ENCODE data around the gene HCK.

Gene HCK

DNA sequence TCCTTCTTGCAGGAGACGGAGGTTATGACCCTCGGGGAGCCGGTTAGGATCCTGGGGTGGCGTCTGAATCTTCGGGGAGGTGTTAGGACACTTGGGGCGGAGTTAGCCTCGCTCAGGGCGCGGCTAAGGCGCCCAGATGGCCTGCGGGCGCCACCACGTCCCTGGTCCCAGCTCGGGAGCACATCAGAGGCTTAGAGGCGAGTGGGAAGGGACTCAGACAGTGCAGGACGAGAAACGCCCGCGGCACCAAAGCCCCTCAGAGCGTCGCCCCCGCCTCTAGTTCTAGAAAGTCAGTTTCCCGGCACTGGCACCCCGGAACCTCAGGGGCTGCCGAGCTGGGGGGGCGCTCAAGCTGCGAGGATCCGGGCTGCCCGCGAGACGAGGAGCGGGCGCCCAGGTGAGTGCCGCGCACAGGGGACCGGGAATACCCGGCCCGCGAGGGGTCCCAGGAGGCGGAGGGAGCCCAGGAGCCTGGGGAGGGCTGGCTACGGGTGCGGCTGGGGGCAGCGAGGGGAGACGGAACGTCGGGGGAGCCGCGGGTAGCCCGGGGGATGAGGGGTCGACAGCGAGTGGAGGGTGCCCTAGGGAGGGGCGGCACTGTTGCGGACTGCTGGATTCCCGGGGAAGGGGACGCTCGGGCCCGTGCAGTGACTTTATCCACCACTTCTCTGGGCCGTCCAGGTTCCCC lies at the start of gene HCK:
Gene HCK, plus strand, starts transcription at position 153 of the 688 bp plus-strand sequence.
- POLR2A ChIA-PET = no interaction called here
- CTCF ChIA-PET = no interaction called here
- no peak within 1 kb of the TSS for H3K27ac ChIP-seq (ENCODE audit: extremely low read depth, low read depth, low read length)
- no peaks in the 10 kb centered on the region for H3K9me3 ChIP-seq (ENCODE audit: control insufficient read depth, insufficient read depth, low read depth, low read length)
- H3K4me3 ChIP-seq (ENCODE audit: low read depth, low read length) = no peak within 1 kb of the TSS; the same call in 1 of the 2 replicates
- H3K36me3 ChIP-seq (ENCODE audit: control insufficient read depth in 2 of 2, insufficient read depth in 1 of 2, low read length in 2 of 2) = no peaks in the 10 kb centered on the region
- TF ChIP-seq, protein P1, sequence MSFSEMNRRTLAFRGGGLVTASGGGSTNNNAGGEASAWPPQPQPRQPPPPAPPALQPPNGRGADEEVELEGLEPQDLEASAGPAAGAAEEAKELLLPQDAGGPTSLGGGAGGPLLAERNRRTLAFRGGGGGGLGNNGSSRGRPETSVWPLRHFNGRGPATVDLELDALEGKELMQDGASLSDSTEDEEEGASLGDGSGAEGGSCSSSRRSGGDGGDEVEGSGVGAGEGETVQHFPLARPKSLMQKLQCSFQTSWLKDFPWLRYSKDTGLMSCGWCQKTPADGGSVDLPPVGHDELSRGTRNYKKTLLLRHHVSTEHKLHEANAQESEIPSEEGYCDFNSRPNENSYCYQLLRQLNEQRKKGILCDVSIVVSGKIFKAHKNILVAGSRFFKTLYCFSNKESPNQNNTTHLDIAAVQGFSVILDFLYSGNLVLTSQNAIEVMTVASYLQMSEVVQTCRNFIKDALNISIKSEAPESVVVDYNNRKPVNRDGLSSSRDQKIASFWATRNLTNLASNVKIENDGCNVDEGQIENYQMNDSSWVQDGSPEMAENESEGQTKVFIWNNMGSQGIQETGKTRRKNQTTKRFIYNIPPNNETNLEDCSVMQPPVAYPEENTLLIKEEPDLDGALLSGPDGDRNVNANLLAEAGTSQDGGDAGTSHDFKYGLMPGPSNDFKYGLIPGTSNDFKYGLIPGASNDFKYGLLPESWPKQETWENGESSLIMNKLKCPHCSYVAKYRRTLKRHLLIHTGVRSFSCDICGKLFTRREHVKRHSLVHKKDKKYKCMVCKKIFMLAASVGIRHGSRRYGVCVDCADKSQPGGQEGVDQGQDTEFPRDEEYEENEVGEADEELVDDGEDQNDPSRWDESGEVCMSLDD (tag by site-specific recombination; IDR thresholded peaks at IDR 0.05) = no peak
- TF ChIP-seq ZNF792 (tag by site-specific recombination; IDR thresholded peaks at IDR 0.05) = no peak
- TF ChIP-seq ZNF561 (tag by site-specific recombination; IDR thresholded peaks at IDR 0.05; ENCODE audit: borderline replicate concordance) = no peak
- TF ChIP-seq ZFP37 (tag by site-specific recombination; IDR thresholded peaks at IDR 0.05) = no peak
- TF ChIP-seq ZNF624 (tag by site-specific recombination; IDR thresholded peaks at IDR 0.05) = no peak
- no peak for TF ChIP-seq HOXC10 (CRISPR knock-in tag; IDR thresholded peaks at IDR 0.05)
- TF ChIP-seq ZNF155 (tag by site-specific recombination; IDR thresholded peaks at IDR 0.05) = no peak
- TF ChIP-seq YY2 (tag by site-specific recombination; IDR thresholded peaks at IDR 0.05) = no peak
- TF ChIP-seq, protein P2, sequence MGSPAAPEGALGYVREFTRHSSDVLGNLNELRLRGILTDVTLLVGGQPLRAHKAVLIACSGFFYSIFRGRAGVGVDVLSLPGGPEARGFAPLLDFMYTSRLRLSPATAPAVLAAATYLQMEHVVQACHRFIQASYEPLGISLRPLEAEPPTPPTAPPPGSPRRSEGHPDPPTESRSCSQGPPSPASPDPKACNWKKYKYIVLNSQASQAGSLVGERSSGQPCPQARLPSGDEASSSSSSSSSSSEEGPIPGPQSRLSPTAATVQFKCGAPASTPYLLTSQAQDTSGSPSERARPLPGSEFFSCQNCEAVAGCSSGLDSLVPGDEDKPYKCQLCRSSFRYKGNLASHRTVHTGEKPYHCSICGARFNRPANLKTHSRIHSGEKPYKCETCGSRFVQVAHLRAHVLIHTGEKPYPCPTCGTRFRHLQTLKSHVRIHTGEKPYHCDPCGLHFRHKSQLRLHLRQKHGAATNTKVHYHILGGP (tag by site-specific recombination; IDR thresholded peaks at IDR 0.05) = no peak
- no peak for TF ChIP-seq ZNF830 (tag by site-specific recombination; IDR thresholded peaks at IDR 0.05; ENCODE audit: low read depth)
- no peaks in the 10 kb centered on the region for H3K4me1 ChIP-seq (ENCODE audit: control insufficient read depth, insufficient read depth, low read length)

DNA sequence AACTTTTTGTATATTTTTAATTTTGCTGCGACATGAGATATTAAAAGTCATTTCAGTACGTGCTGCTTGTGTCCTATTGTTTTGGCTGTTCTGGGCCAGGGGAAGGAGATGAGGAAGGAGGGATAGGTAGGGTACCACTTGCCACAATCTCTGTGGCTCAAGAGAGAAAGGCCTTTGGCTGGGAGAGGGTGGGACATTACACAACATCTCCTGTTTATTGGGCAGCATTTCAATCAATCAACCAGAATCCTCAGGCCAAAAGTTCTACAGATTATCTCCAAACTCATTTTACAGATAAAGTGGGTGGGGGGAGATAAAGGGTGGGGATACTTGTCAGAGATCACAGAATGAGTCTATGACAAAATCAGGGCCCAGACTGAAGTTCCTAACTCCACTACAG lies 48.7 kb upstream of the HCK start:
- ChIA-PET CTCF (no interaction called here), POLR2A (no interaction called here)
- Histone ChIP-seq H3K27ac (ENCODE audit: extremely low read depth, low read depth, low read length) (no peak overlapping the region), H3K9me3 (ENCODE audit: control insufficient read depth, insufficient read depth, low read depth, low read length) (no peaks in the 10 kb centered on the region), H3K4me3 (ENCODE audit: low read depth, low read length) (no peak overlapping the region), H3K4me1 (ENCODE audit: control insufficient read depth, insufficient read depth, low read length) (peaks cover 8% of the 10 kb centered on the region), H3K36me3 (ENCODE audit: control insufficient read depth in 2 of 2, insufficient read depth in 1 of 2, low read length in 2 of 2) (no peaks in the 10 kb centered on the region)
- TF ChIP-seq BCL11B (tag by site-specific recombination; IDR thresholded peaks at IDR 0.05; ENCODE audit: low read depth) (no peak), ZNF248 (tag by site-specific recombination; IDR thresholded peaks at IDR 0.05) (no peak), ZNF843 (tag by site-specific recombination; IDR thresholded peaks at IDR 0.05) (no peak), ZBTB7A (tag by site-specific recombination; IDR thresholded peaks at IDR 0.05; ENCODE audit: low read depth) (no peak), SP3 (tag by site-specific recombination; IDR thresholded peaks at IDR 0.05) (no peak), ZNF391 (tag by site-specific recombination; IDR thresholded peaks at IDR 0.05; ENCODE audit: borderline replicate concordance, low read depth) (no peak), ZNF37A (tag by site-specific recombination; IDR thresholded peaks at IDR 0.05) (no peak), GLIS1 (tag by site-specific recombination; IDR thresholded peaks at IDR 0.05) (no peak), ZNF510 (tag by site-specific recombination; IDR thresholded peaks at IDR 0.05; ENCODE audit: insufficient replicate concordance) (no peak), ZNF24 (tag by site-specific recombination; IDR thresholded peaks at IDR 0.05) (no peak), HOXA7 (CRISPR knock-in tag; IDR thresholded peaks at IDR 0.05; ENCODE audit: borderline replicate concordance) (no peak), ZNF112 (tag by site-specific recombination; IDR thresholded peaks at IDR 0.05) (no peak), ZNF777 (tag by site-specific recombination; IDR thresholded peaks at IDR 0.05; ENCODE audit: borderline replicate concordance) (no peak)
- TF ChIP-seq, protein P3, sequence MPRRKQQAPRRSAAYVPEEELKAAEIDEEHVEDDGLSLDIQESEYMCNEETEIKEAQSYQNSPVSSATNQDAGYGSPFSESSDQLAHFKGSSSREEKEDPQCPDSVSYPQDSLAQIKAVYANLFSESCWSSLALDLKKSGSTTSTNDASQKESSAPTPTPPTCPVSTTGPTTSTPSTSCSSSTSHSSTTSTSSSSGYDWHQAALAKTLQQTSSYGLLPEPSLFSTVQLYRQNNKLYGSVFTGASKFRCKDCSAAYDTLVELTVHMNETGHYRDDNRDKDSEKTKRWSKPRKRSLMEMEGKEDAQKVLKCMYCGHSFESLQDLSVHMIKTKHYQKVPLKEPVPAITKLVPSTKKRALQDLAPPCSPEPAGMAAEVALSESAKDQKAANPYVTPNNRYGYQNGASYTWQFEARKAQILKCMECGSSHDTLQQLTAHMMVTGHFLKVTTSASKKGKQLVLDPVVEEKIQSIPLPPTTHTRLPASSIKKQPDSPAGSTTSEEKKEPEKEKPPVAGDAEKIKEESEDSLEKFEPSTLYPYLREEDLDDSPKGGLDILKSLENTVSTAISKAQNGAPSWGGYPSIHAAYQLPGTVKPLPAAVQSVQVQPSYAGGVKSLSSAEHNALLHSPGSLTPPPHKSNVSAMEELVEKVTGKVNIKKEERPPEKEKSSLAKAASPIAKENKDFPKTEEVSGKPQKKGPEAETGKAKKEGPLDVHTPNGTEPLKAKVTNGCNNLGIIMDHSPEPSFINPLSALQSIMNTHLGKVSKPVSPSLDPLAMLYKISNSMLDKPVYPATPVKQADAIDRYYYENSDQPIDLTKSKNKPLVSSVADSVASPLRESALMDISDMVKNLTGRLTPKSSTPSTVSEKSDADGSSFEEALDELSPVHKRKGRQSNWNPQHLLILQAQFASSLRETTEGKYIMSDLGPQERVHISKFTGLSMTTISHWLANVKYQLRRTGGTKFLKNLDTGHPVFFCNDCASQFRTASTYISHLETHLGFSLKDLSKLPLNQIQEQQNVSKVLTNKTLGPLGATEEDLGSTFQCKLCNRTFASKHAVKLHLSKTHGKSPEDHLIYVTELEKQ (tag by site-specific recombination; IDR thresholded peaks at IDR 0.05; ENCODE audit: borderline replicate concordance) = no peak

Measured in HEK293 (cell line).